GM18951 (cell line): ENCODE data around the gene ASIC1.

ENCODE experiments used
- POLR2A ChIP-seq: IDR thresholded peaks from 4 replicates; pipeline ENCODE4 v1.6.1; 2011; ENCODE audit warnings: mild to moderate bottlenecking; ENCODE audit not compliant: insufficient read length, insufficient read depth; ENCODE audit errors: extremely low read depth
- in situ Hi-C: fragments of 300-500 bp; cut with MboI; formaldehyde crosslinking; loops from one replicate; pipeline ENCODE4 v1.12.0; 2022; ENCODE audit warnings: low sequenced_read_pairs, mixed read lengths, inconsistent platforms; ENCODE audit not compliant: unreplicated experiment

The ASIC1 gene

DNA sequence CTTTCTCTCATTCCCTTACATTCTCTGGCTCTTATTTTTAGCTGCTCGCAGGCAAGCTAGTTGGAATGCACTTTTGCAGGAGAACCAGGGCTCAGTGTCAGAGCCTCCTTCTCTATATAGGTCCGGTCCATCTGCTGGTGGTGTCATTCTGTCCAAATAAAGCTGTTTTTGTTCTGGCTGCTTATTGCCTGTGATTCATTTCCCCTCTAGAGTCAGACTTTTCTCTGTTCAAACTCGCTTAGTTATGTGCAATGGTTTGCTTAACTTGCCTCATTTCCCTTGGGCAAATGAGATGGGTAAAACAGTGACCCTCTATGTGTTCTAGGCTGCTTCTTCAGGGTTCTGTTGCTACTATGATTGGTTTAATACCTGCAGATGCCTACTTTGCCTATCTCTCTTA, 30.6 kb downstream of the ASIC1 start:
- in situ Hi-C loops = no loop called here
- TF ChIP-seq POLR2A = no peak

DNA sequence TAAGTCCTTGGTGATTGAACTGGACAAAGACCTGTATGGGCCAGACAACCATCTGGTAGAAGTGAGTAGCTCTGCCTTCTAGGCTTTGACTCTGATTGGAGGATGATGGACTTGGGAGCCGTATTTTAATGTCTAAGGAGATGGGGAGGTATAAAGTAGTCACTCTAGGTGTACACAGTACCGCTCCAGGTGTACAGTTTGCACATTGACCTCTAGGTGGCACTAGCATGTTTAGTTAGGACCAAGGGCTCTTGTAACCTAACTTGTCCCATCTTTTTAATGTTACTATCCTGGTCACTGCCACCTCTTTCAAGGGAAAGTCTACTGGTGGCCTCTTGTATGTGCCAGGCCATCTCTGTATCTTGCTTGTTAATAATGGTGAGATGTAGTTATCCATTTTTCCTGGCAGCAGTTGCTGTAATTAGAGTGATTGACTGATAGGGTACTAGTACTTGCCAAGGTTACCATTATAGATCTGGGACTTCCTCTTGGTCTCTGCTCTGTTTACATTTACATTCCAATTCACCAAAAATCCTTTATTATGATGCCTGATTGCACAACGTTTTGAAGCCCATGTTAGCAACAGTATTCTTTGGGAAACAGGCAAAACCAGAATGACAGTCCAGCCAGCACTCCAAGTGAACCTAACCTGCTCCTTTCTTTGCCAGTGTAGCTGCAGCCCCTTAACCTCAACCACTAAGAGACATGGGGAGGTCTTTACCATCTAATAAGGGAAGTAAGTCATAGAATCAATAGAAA, 31.4 kb downstream of the ASIC1 start:
- in situ Hi-C loops = no loop called here
- TF ChIP-seq POLR2A = no peak

DNA sequence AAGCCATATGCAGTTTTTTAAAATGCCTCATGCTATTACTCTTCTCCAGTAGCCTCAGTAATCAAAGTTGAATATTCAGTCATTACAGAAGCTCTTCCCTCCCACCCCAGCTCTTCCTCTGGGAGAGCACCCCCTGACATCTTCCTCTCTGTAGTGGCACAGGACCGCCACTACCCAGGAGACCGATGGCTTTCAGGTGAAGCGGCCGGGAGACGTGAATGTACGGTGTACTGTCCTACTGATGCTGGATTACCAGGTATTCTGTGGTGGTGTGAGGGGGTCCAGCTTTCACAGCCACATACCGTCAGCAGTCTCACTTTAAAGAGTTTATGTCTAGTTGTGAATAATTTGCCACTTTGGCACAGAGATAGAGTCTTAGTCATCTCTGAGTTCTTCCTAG, 32.3 kb downstream of the ASIC1 start:
- in situ Hi-C loops = no loop called here

DNA sequence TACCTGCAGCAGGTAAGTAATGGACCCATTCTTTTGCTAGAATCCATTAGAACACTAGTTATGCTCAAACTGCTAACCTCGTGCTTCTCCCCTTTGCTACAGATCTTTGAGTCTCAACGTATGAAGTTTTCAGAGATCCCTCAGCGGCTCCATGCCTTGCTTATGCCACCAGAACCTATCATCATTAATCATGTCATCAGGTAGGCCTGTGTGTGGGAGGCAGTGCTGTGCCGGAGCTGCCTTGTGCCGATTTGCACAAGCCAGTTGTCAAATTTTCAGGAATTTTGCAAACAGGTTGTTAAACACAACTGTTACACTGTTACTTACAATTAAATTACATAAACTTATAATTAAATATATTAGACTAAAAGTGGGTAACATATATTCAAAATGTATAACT, 33.0 kb downstream of the ASIC1 start:
- in situ Hi-C loops = no loop called here
- no peak for TF ChIP-seq POLR2A

More for the DNA sequence above, 32.3 kb downstream of the ASIC1 start:
- TF ChIP-seq POLR2A = no peak

DNA sequence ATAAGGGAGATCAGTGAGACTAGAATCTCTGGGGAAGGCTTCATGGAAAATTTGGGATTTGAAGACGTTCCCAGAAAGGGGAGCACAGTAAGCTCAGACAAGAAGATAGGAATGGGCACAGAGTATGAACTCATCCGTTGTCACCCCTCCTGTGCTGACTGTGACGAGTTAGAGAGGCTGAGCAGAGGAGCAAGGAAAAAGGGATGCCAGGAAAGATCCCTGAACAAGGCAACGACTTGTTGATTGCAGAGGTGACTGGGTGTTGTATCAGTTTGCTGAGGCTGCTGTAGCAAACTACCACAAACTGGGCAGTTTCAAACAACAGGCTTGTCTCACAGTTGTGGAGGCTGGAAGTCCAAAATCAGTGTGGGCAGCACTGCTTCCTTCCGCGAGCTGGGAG, 40.6 kb downstream of the ASIC1 start:
- in situ Hi-C loops = no loop called here

DNA sequence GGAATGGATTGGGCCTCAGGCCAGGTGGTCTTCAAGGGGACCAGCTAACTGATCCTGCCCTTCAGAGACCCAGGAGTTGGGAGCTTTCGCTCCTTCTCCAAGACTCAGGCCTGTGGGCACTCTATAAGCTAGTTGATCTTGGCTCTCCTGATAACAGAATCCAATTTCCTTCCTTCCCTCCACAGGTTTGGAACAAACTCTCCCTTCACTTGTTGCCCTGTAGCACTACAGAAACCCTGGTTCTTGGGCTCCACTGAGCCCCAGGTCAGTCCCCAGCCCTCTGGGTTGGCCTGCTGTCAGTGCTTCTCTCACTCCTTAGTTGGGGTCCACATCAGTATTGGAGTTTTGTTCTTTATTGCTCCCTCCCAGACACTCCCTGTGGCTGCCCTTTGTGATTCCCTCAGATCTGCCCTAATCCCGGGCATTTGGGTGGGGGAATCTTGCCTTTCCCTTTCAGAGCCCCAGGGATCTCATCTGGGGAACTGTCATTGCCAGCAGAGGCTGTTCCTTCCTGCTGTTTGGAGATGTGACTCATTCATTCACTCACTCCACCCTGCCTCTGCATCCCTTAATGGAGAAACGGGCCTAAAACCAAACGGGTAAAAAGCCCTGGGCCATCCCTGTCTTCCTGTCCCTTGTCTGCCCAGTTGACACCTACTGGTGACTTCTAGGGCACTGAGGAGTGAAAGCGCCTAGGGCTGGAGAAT, 42.1 kb downstream of the ASIC1 start:
- in situ Hi-C loops = no loop called here
- TF ChIP-seq POLR2A = no peak

More for the DNA sequence above, 40.6 kb downstream of the ASIC1 start:
- TF ChIP-seq POLR2A = no peak

DNA sequence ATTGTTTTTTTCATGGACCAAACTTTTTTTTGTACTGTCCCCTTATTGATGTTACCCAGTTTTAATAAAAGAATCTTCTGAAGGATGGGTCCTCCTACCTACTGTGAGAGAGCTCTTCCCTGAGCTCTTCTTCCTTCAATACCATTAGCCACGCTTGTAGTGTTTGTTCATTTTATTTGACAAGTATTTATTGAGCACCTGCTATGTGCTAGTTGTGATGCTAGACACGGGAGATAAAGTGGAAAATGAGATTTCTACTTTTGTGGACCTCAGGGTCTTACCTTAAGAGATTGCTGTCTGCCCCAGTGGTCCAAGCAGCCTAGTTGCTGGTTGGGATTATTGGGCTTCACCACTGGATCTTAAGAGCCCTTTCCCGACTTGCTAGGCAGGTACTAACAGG, 43.2 kb downstream of the ASIC1 start:
- TF ChIP-seq POLR2A = no peak
- in situ Hi-C loops = no loop called here

DNA sequence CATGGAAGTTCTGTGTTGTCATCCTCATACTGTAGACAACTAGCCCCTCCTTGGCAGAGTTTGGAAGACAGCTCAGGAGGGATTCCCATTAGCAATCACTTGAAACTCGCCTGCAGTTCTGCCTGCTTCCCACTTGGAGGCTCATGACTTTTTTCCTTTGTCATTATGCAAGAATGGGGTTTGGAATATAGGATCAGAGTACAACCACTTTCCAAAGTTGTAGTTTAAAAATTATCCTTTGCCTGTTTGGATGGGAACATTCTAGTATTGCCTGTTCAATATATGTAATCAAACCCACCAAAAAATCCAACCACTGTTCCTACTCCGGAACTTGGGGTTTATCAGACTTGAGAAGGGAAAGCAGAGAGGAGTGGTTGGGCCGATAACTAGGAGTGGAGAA, 44.3 kb downstream of the ASIC1 start:
- in situ Hi-C loops = no loop called here
- TF ChIP-seq POLR2A = no peak

DNA sequence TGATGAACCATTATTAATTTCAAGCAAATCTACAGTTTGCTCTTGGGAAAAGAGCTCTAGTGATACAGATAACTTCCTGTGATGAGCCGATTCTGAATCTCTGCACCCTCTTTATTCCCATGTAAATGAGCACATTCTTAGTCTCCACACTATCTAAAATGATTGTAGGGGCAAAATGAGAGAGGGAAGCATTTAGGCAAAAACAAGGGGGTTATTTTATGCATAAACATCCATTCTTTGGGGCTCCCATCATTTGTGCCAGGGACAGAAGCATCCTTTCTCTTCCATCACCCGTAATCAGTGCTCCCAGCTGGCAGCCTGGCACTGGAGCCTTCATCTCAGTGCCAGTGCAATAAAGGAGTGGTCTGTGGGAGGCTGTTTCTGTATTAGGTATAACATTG, 44.7 kb downstream of the ASIC1 start:
- no peak for TF ChIP-seq POLR2A
- in situ Hi-C loops = no loop called here

DNA sequence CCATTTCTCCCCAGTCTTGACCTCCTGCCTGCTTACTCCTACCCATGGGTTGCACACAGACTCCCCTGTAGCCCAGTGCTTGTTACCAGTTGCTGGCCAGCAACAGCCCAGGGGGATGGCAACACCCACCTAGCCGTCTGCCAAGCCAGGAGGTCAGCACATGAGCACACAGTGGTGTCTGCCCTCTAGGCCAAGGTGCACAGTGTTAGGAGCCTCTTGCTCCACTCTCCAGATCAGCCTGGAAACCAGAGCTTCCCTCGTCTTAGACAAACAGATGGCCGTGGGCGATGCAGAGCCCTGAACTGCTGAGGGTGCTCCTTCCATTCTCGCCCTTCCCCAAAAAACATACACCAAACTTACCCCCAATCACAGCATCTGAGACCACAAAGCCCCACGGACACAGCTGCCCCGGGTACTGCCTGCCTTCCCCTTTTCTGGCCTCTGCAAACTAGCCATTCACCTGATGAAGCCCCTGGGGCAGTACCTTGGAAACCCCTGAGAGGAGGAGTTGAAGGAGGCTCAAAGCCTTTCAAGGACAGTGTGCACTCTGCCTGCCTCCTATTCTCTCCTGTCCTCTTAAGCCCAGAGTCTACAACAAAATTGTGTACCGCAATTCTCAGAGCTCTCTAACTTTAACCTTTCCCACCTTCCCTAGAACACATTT, 45.4 kb downstream of the ASIC1 start:
- in situ Hi-C loops = no loop called here

DNA sequence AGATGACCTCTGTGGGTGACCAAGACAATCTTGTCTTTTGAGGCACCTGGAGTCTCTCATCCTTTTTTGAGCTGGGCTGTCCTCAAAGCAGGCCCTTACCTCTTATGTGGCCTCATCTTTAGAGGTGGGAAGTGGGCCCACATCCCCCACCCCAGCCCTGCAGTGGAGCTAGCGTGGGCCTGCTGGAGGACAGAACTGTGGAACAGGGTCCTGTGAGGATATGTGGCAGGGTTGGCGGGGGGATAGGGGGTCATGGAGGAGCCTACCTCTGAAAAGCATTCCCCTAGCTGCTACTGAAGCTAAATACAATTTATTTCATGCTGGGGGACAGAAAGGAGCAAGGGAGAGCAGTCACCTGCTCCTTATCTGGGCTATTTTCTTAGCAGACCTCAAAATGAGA, 46.0 kb downstream of the ASIC1 start:
- in situ Hi-C loops = no loop called here
- no peak for TF ChIP-seq POLR2A

More for the DNA sequence above, 45.4 kb downstream of the ASIC1 start:
- TF ChIP-seq POLR2A = no peak

DNA sequence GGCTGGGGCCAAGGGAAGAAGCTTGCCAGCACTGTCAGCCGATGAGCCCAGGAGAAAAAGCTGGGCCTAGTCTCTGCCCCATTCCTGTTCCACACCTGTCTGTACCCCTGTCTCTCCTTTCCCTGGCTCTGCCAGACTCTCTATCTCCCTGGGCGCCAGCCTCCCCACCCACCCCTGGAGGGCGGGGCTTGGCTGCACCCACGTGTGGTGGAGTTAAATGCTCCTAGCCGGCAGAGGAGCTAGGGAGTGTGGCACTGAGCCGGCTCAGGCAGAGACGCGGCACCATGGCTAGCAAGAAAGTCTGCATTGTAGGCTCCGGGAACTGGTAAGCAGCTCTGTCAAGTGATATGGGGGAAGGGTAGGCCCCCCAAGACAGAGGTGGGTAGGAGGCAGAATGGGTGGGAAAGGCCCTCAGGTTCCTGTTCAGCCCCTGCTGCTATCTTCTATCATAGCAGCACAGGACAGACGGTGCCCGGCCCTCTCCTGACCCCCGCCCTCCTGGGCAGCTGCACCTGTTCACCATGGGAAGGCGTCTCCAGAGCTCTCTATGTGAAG, 46.4 kb downstream of the ASIC1 start, which contains the start of gene GPD1:
TSS of gene GPD1 (plus strand) at position 242 of the 555 bp plus-strand sequence. CDS start at position 285, 43 bp downstream.
- in situ Hi-C loops = no loop called here
- TF ChIP-seq POLR2A = no peak
